Activated CD4-positive, alpha-beta T cell treated with anti-CD3 and anti-CD28 coated beads for 1 hour (primary cell): ENCODE data around the gene NLRC3.
"Not testable (repeated sequence)": the region's sequence is repeated elsewhere in the genome, so short reads cannot be mapped to it uniquely, and the experiment has no call there.

Experiments used
- DNase-seq: peaks from one replicate; pipeline ENCODE4 v3.0.0-alpha.2; 2020

NLRC3 gene

DNA sequence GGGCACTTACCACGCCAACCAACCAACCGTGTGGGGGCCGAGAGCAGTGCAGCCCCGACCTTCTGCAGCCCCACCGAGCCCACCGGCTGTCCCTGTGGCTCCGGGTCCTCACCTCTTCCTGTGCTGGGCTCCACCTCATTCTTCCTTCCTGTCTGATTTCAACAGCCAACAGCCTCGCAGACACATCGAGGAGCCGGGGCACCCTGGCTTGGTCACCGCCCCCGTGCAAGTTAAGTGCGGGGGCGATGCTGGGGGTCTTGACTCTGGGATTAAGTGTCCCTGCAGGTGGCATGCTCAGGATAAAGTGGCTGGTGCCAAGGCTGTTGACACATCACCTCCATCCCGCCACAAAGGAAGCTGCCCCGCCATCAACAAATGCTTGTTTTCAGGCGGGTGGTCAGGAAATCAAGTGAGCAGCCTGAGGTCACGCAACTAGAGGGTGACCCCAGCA is at the start of gene NLRC3:
TSS of gene NLRC3 (minus strand) at position 102 of the 451 bp plus-strand sequence. CDS start 12,367 bp downstream, outside the sequence.
- DNase-seq: peak; percentile 19

DNA sequence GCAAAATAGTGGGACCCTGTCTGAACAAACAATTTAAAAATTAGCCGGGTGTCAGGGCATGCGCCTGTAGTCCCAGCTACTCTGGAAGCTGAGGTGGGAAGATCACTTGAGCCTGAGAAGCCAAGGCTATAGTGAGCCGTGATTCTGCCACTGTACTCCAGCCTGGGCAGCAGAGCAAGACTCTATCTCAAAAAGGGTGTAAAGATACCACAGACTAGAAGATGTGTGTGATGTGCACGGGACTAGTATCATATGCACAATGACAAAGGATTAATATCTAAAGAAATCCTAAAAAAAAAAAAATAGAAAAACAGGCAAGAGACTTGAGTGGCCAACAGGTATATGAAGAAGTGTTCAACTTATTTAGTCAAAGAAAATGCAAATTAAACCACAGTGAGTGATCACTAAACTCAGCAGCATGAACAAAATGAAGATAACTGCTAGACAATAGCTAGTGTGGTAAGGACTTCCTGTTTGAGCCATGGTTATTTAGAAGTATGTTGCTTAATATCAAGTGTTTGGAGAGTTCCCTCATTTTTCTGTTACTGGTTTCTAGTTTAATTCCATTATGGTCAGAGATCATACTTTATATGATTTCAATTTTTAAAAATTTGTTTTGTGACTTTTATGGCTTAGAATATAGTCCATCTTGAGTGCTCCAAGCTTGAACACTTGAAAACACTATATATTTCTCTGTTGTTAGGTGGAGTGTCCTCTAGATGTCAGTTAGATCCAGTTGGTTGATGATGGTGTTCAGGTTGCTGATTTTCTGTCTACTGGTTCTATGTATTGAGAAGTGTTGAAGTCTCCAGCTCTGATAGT is 48.9 kb upstream of the NLRC3 start:
- DNase-seq: no peak

- no peak for DNase-seq
Observed at GRCh38 chr16:3625331-3625730, 48.1 kb upstream of the NLRC3 start.

DNA sequence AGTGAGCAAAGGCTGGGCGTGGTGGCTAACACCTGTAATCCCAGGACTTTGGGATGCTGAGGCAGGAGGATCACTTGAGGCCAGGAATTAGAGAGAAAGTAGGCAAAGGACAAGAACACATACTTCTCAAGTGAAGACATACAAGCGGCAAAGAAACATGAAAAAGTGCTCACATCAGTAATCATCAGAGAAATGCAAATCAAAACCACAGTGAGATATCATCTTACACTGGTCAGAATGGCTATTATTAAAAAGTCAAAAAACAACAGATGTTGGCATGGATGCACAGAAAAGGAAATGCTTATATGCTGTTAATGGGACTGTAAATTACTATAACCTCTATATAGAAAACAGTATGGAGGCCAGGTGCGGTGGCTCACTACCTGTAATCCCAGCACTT is 46.4 kb upstream of the NLRC3 start:
- no peak for DNase-seq

DNA sequence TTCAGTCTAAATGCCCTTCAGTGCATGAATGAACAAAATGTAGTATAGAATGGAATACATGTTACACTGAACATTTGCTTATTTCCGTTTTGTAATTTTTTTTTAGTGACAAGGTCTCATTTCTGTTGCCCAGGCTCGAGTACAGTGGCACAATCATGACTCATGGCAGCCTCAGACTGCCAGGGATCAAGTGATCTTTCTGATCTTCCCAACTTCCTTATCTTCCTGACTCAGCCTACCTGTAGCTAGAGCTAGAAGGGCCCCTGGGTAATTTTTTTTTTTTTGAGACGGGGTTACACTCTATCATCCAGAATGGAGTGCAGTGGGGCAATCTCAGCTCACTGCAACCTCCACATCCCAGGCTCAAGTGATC is 41.6 kb upstream of the NLRC3 start:
- DNase-seq: no peak

- no peak for DNase-seq
Observed at GRCh38 chr16:3612510-3613466, 35.6 kb upstream of the NLRC3 start.

DNA sequence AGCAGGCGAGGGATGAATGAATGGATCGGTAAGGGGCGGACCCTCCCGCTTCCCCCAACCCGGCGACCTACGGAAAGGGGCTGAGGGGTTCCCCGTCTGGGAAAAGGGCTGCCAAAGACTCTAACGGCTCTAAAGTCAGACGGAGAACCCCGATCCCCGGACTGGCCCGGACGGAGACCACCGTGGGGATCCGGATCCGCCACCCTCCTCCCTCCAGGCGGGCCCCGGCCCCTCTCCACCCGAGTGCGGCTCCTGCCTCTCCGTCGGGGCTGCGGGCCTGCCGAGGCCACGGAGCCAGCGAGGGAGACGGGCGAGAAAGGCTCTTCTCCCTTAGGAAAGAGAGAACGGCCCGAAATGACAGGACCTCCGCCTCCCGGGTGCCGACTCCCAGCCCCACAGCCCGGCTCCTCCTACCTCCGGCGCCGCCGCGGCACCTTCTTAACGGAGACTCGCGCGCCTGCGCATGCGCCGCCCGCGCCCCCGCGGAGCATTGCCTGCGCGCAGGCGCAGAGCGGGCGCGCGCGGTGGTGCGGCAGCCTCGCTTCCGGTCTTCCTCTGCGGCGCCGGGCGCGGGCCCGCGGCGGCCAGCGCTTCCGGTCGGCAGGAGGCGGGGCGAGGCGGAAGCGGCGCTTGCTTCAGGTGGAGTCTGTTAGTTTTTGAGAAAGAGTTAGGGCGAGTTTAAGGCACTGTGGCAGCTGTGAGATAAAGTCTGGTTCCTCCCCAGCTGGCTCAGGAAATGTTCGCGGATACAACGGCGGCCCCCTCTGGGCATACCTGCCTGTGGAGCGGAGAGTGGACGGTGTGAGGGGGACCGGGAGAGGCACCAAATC is 34.2 kb upstream of the NLRC3 start, which contains the start of gene SLX4:
TSS of gene SLX4 (minus strand) at position 461 of the 830 bp plus-strand sequence. CDS start 2,642 bp downstream, outside the sequence.
- DNase-seq: peak; percentile 89

DNA sequence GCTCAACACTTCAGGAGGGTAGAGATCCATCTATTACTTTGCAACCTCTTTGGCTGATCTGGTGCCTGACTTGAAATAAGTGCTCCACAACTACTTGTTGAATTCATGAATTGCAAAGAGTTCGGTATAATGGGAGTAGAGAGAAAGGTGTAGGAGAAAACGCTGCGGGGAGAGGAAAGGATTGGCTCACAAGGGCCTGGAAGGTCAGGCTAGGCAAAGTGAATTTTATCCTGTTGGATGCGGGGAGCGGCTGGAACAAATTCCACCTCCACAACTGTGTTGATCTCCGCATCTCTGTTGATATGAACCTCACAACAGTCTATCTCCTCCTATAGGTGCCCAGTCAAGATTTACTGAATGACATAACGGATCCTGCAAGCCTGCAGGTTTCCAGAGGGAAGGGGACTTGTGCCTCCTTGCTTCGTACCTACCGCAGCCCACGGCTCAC is 33.5 kb upstream of the NLRC3 start:
- no peak for DNase-seq

GRCh38 chr16:3609895-3610697 is 32.9 kb upstream of the NLRC3 start:
- no peak for DNase-seq

GRCh38 chr16:3608976-3609375 is 31.8 kb upstream of the NLRC3 start:
- not testable (repeated sequence) for DNase-seq

DNA sequence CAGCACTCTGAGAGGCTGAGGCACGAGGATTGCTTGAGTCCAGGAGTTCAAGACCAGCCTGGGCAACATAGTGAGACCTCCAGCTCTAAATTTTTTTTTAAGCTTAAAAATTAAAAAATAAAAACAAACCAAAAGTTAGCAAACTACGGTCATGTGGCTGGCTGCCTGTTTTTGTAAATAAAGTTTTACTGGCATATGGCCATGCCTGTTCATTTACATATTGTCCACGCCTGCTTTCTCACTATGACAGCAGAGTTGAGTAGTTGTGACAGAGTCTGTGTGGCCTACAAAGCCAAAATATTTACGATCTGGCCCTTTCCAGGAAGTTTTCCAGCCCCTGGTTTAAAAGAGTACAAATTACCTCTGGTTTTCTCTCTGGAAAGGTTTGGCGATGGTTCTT is 30.9 kb upstream of the NLRC3 start:
- DNase-seq: no peak

DNA sequence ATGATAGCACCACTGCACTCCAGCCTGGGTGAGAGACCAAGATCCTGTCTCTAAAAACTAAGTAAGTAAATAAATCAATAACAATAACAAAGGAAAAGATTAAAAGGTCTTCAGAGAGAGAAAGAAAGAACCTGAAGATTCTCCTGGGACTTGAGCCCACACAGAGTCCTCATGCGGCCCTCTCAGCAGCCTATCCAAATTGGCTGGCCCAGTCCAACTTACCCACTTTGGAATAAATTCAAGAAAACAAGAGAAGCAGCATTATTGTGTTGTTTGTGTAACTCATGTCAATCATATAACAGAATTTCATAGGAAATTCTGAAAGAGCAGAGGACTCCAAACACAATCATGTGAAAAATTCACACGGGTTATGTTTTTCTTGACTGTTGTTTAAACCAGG is 30.4 kb upstream of the NLRC3 start:
- no peak for DNase-seq

- no peak for DNase-seq
Observed at GRCh38 chr16:3607161-3607560, 30.0 kb upstream of the NLRC3 start.

DNA sequence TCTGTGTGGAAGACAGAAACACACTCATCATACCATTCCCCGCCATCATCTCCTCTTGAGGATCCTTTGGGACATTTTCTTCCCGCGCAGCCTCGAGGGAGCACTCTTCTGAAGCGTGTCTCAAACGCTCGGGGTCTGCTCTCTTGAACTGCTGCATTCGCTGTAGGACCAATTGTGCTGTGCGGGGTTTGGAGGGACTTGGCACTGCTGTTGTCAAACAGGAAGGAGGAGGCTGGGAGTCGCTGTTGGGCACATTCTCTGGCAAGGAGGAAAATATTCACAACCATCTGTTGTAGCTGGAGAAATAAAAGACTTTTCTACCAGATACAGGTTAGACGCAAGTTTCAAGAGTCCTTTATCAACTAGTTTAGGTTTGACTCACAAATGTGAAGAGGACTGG is 29.2 kb upstream of the NLRC3 start:
- DNase-seq: no peak

- DNase-seq: no peak
Observed at GRCh38 chr16:3602320-3602653, 25.1 kb upstream of the NLRC3 start.

- DNase-seq: no peak
Observed at GRCh38 chr16:3601614-3602319, 24.6 kb upstream of the NLRC3 start.

GRCh38 chr16:3599922-3600321 is 22.7 kb upstream of the NLRC3 start:
- DNase-seq: no peak

GRCh38 chr16:3599121-3599520 is 21.9 kb upstream of the NLRC3 start:
- DNase-seq: no peak

DNA sequence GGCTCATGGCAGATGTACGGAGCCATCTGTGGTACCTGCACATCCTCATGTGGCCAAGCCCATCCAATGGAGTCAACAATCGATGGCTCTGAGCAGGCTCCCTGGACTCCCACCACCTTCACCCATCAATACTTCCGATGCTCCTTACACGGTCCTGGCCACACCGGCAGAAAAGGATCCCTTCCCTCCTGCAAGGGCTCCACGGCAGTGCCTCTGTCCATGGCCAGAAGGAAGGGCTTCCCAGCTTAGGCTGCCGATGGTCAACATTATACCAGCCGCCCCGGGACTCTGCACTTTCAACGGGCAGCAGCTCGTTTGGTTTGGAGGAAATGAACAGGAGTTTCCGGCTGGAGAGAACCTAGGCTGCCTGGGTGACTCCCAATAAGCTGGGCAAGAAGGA is 21.0 kb upstream of the NLRC3 start:
- DNase-seq: no peak

DNA sequence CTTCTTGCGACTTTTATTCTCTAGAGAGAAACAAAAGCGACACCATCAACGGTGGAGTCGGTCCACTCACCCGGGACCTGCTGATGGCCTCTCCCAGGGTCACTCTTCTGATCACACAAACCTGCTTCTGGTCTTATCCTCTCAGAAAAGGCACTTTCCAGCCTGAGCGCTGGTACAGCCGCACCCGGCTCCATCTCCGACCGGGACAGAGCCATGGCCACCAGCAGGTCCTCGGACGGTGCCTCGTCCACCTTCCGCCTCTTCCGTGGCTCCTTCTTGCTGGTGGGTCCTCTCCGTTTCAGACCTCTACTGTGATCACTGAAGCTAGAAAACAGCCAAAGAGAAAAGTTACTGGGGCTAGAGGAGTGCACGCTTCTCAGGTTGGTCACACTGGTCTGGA is 20.5 kb upstream of the NLRC3 start:
- no peak for DNase-seq

GRCh38 chr16:3597226-3597625 is 20.0 kb upstream of the NLRC3 start:
- no peak for DNase-seq
